Motor neuron (in vitro differentiated cells): ENCODE results near the gene KCNH4. TPM values are rescaled to one million over a fixed set of nuclear protein-coding genes. Genes with fewer than 3 reads are reported as not detected.

Experiments used
- ATAC-seq, 8 experiments: fragments of 200-7000 bp; cut with Tn5 transposase; replicated peaks in 6 of 8; 2 replicates each; pipeline ENCODE4 v1.8.0; 2021; ENCODE audit warnings: mild to moderate bottlenecking in 8 of 8, moderate library complexity in 8 of 8
- H3K27ac ChIP-seq, 2 donors: fragments of 250-450 bp; sonication (Bioruptor Pico); 2 replicates each; pipeline ENCODE4 v1.9.0; 2021; ENCODE audit warnings: antibody characterized with exemption in 2 of 2, mild to moderate bottlenecking in 2 of 2, moderate library complexity in 1 of 2
- H3K4me1 ChIP-seq, 2 donors: fragments of 250-450 bp; sonication (Bioruptor Pico); replicated peaks in 1 of 2; 2 replicates each; pipeline ENCODE4 v1.6.1; 2021; ENCODE audit warnings: antibody characterized with exemption in 2 of 2, mild to moderate bottlenecking in 2 of 2, moderate library complexity in 1 of 2
- H3K4me3 ChIP-seq, 5 donors: fragments of 250-450 bp; sonication (Bioruptor Pico); 2 replicates each; pipeline ENCODE4 v1.9.0; 2021; ENCODE audit warnings: antibody characterized with exemption in 5 of 5, mild to moderate bottlenecking in 5 of 5, moderate library complexity in 4 of 5
- WGBS, 10 experiments: fragments of 450-650 bp; shearing (Covaris generic); methylation state at CpG; one replicate each; pipeline ENCODE4 v1.0.0; 2022; 5-methylcytosine and 5-hydroxymethylcytosine counted together
- in situ Hi-C, 9 experiments: fragments of 400-800 bp; cut with MboI; loops; one replicate each; pipeline ENCODE4 v1.15.0; 2021; ENCODE audit warnings: low sequenced_read_pairs in 9 of 9, low pct_unique_long_range_greater_than_20kb in 2 of 9; ENCODE audit not compliant: unreplicated experiment in 9 of 9
- total RNA-seq, 8 experiments: library from RNA; unstranded; fragments of 300-600 nt; gene quantifications; 2 replicates each; pipeline versions ENCODE4 v1.2.3 to v1.2.4, GENCODE V29; 2022

The KCNH4 gene
- total RNA-seq, 8 experiments from 2014 or later = 0.13 to 0.33 (median 0.20) TPM

DNA sequence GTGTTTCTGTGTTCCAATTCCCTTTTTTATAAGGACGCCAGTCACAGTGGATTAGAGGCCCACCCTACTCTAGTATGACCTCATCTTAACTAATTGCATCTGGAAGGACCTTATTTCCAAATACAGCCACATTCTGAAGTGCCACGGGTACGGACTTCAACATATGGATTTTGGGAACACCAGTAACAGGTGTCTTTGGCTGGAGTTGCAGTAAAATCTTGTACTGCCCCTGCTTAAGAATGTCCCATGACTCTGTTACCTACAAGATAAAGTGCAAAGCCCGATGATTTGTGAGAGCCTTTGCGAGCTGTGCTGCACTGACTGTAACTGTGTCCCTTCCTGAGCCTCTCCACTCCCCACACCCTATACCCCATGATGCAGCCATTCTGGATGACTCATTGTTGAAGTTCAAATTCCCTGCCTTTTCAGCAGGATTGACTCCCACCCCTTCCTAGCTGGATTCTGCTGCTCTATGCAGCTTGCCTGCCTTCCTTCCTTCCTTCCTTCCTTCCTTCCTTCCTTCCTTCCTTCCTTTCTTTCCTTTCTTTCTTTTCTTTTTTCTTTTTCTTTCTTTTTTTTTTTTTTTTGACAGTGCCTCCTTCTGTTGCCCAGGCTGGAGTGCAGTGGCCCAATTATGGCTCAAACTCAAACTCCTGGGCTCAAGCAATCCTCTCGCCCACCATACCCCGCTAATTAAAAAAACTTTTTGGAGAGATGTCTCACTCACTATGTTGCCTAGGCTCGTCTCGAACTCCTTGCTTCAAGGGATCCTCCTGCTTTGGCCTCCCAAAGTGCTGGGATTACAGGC is 2.2 kb upstream of the KCNH4 start:
- 15 to 100% (median 80%) methylated on average over 1 to 8 of the region's 9 CpGs for WGBS, 10 experiments
- peaks cover 22 to 29% of the 10 kb centered on the region in 2 donors for H3K4me1 ChIP-seq
- peak overlapping the region; percentile 28 to 46 (median 34) for H3K4me3 ChIP-seq
- peak in 3 of 8 experiments; percentile 13 to 46 (median 25) for ATAC-seq
- no peak overlapping the region for H3K27ac ChIP-seq
- in situ Hi-C loops = no loop called here

DNA sequence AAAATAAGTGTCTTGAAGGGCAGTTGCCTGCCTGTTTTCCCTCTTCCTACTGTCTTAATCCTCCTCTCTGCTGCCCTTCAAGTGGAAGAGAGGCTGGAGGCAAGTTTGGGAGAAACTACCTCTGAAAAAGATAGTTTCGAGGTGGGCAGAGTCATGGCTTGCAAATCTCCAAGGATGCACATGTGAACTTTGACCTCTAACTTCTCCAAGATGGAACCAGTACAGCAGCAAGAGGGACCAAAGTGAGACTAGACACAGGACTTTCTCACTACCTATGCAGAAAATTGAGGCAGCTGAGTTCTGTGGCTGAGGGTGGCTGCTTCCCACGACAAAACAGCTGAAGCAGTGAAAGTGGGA is 887 bp upstream of the KCNH4 start:
- in situ Hi-C loops = no loop called here
- 67 to 100% (median 85%) methylated on average over 1 to 2 of the region's 2 CpGs; no CpG with 5 or more reads in 4 of the 10 experiments for WGBS, 10 experiments
- no peak overlapping the region for H3K27ac ChIP-seq
- no peak overlapping the region for H3K4me3 ChIP-seq
- no peak for ATAC-seq
- H3K4me1 ChIP-seq = peaks cover 22 to 29% of the 10 kb centered on the region in 2 donors

DNA sequence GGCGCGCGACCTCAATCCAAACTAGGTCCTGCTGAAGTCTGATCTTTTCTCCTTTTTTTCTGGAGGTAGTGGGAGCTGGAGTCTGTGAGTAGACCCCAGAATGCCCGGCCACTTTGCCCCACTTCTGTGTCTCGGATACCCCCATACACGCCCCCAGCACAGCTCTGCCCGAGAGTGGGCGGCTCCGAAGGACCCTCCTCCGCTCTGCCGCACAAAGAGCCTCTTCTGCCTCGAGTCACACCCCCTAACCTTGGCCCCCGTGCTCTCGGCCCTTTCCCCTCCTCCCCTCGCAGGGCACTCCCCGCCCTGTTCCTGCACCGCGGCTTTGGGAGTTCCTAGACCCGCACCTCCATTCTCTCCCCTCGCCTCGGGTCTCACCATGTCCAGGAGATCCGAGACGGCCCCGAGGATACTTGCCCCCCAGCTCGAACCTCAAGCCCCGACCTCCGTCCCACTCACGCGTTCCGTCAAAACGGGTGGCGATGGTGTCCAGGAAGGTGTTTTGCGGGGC is 476 bp downstream of the KCNH4 start:
- H3K4me1 ChIP-seq = peaks cover 15 to 19% of the 10 kb centered on the region in 2 donors
- WGBS, 10 experiments = 0 to 10% (median 1%) methylated on average over 1 to 12 of the region's 33 CpGs; no CpG with 5 or more reads in 6 of the 10 experiments
- H3K4me3 ChIP-seq = peak overlapping the region; percentile 32 to 37 (median 35)
- in situ Hi-C loops = no loop called here
- ATAC-seq = peak in 3 of 8 experiments; percentile 1 to 6 (median 4)
- no peak overlapping the region for H3K27ac ChIP-seq

DNA sequence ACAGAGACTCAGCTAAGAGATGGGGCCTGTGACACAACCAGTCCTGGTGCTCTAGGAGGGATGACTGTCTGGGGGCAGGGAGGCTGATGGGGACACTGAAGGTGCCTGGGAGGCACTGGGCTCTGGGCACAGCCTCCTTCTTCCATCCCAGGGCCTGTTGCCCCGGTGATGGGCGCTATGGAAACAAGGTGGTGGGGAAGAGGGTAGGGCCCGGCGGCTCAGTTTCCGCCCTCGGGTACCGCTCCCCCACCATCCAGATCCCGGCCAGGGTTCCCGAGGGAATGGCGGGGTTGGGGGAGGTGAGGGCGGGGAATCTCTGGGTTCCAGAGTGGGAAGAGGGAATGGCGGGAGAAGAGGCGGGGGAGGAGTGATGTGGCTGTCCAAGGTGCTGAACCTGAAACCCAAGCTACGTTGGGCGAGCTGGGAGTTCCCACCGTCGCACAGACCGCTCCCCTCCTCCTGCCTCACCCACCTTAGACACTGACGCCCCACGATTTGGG is 981 bp downstream of the KCNH4 start:
- in situ Hi-C loops = no loop called here
- 0 to 10% (median 0%) methylated on average over 1 to 4 of the region's 20 CpGs; no CpG with 5 or more reads in 5 of the 10 experiments for WGBS, 10 experiments
- peak; percentile 3 to 60 (median 12) for ATAC-seq
- peaks cover 10 to 14% of the 10 kb centered on the region in 2 donors for H3K4me1 ChIP-seq
- no peak overlapping the region for H3K27ac ChIP-seq
- peak overlapping the region in 4 of 5 donors; percentile 32 to 37 (median 34) for H3K4me3 ChIP-seq

DNA sequence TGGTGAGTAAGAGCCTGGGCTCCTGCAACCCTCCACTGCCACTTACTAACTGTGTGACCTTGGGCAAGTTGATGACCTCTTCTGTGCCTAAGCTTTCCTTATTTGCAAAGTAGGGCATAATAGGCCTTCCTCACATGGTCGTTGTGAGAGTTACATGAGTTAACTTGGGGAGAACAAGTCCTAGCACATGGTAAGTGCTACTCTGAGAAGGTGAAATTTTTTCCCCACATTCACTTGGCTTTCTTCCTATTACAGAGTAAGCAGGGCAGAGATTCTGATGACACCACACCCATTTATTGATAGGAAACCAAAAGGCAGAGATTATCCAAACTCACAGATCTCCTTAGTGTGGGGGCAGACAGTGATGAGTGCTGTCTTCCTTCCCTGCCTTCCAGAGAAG is 1.6 kb downstream of the KCNH4 start:
- Histone ChIP-seq H3K4me1 (peaks cover 6 to 8% of the 10 kb centered on the region in 2 donors), H3K4me3 (no peak overlapping the region), H3K27ac (no peak overlapping the region)
- in situ Hi-C loops = no loop called here
- no peak for ATAC-seq
- WGBS, 10 experiments = 0 to 43% (median 13%) methylated on average over 1 of the region's 1 CpG; no CpG with 5 or more reads in 3 of the 10 experiments

DNA sequence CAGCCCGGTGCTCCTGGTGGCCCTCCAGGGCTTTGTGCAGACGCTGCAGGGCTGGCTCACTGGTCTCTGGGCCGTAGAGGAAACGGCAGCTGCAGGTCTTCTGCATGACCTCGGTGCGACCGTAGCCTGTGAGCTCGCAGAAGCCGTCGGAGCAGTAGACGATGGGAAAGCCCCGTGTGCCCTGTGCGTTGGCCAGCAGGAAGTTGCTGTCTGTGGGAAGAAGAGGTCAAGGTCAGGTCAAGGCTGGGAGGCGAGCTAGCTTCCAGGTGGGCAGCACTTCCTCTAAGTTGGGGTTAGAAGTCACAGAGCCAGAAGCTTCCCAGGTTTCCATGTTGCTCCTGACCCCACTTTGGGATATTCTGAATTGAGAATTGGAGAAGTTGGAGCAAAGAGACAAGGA is 2.1 kb downstream of the KCNH4 start:
- H3K4me1 ChIP-seq = peaks cover 5% of the 10 kb centered on the region in 2 donors
- 27 to 90% (median 57%) methylated on average over 2 to 3 of the region's 14 CpGs; no CpG with 5 or more reads in 6 of the 10 experiments for WGBS, 10 experiments
- in situ Hi-C loops = no loop called here
- no peak overlapping the region for H3K4me3 ChIP-seq
- no peak for ATAC-seq
- no peak overlapping the region for H3K27ac ChIP-seq

DNA sequence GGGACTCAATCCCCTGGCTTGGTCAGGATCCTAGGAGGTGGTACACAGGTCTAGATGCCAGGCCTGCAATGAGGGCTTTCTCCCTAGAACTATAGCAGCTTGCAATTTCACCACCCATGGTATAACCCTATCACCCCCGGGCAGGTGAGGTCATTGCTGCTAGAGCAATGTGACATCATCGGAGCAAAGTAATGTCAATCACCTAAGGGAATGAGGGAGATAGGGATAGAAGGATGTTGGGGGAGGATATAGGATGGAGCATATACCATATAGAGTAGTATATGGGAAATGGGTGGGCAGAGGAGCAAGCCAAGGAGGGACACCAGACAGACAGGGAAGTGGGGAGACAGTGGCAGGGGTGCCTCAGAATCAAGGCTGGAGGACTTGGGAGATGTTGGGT is 3.3 kb downstream of the KCNH4 start:
- in situ Hi-C loops = no loop called here
- 80% methylated on average over 2 of the region's 2 CpGs; no CpG with 5 or more reads in 9 of the 10 experiments for WGBS, 10 experiments
- Histone ChIP-seq H3K4me3 (no peak overlapping the region), H3K27ac (no peak overlapping the region), H3K4me1 (peaks cover 0 to 5% of the 10 kb centered on the region in 2 donors)
- no peak for ATAC-seq

DNA sequence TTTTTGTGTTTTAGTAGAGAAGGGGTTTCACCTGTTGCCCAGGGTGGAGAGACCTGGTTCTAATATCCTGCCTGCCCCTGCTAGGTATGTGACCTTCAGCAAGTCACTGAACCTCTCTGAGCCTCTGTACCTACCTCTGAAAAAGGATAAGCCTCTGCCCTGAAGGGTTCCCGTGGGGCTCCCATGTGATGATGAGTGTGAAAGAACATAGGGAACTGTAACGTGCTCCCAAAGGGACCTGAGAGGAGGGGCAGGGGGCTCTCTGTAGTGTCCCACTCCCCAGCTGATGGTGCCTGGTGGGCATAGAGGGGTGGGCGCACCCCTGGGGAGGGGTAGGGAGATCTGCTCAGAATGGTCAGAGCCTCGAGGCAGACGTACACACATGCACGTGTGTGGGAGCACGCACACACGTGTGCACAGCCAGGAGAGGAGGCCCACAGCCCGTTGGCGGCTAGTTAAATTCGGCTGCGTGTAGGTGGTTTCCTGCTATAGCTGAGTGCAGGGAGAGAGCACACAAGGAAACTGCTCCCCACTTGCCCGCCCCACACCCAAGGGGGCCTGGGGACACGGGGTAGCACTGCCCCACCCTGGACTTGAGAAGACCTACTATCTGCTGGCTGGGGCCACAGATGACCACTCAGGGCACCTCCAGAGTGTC is 6.7 kb downstream of the KCNH4 start:
- no peaks in the 10 kb centered on the region for H3K4me1 ChIP-seq
- H3K27ac ChIP-seq = no peak overlapping the region
- 0 to 80% (median 35%) methylated on average over 1 to 2 of the region's 14 CpGs; no CpG with 5 or more reads in 6 of the 10 experiments for WGBS, 10 experiments
- ATAC-seq = peak in 2 of 8 experiments; percentile 10 to 16
- in situ Hi-C loops = no loop called here
- no peak overlapping the region for H3K4me3 ChIP-seq

DNA sequence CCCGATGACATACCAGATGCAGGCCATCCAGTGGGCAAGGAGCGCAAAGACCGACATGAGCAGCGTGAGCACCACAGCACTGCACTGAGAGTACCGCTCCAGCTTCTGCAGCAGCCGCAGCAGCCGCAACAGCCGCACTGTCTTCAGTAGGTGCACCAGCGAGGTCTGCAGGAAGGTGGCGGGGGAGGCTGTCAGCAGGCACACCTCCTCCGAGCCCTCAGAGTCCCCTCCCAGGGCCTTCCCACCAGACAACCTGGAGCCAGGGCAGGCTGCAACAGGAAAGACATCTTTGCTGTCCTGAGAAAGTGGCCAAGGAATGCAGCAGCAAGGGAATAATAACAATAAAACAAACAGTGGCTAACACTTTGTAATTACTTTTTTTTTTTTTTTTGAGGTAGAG is 9.1 kb downstream of the KCNH4 start:
- no peaks in the 10 kb centered on the region for H3K4me1 ChIP-seq
- no peak overlapping the region for H3K27ac ChIP-seq
- 59 to 65% (median 60%) methylated on average over 2 to 6 of the region's 11 CpGs; no CpG with 5 or more reads in 7 of the 10 experiments for WGBS, 10 experiments
- H3K4me3 ChIP-seq = no peak overlapping the region
- ATAC-seq = peak in 2 of 8 experiments; percentile 7 to 24
- in situ Hi-C loops = no loop called here

DNA sequence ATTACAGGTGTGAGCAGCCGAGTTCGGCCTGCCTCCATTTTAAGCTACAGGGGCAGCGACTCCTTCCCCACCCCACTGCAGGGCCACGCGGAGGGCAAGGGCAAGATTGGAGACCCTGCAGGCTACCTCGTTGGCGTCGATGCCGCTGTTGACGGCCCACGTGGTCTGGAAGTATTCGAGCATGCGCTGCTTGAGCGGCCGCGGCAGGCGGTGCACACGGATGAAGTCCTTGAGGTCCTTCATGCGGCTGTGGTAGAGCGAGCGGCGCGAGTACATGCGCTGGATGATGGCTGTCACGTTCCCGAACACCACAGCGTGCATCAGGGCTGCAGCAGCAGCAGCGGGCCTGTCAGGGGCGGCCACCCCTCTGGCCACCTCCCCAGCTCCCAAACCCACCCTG is 11.6 kb downstream of the KCNH4 start:
- Histone ChIP-seq H3K4me3 (no peak overlapping the region), H3K4me1 (no peaks in the 10 kb centered on the region), H3K27ac (no peak overlapping the region)
- peak in 1 of 8 experiments; percentile 6 for ATAC-seq
- 78 to 100% methylated on average over 1 to 7 of the region's 29 CpGs; no CpG with 5 or more reads in 8 of the 10 experiments for WGBS, 10 experiments
- in situ Hi-C loops = no loop called here

DNA sequence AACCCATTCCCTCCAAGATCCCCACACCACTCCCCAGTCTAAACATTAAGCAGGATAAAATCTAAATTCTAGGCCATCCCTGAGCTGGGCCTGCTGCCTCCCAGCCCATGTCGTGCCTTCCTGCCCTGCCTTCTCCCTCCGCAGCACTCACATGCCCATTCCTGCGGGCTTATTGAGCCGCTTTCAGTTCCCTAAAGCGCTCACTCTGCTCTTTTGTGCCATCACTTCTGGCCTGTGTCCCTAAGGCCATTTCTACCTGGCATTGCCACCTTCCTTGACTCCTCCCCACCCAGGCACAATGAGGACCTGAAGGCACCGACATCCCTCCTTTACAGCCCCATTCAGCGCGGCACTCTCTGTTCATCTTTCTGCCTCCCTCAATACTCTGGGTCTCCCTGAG is 13.1 kb downstream of the KCNH4 start:
- no peak overlapping the region for H3K27ac ChIP-seq
- ATAC-seq = no peak
- WGBS, 10 experiments = 72 to 100% (median 83%) methylated on average over 1 to 8 of the region's 8 CpGs; no CpG with 5 or more reads in 3 of the 10 experiments
- in situ Hi-C loops = no loop called here
- H3K4me1 ChIP-seq = peaks cover 5 to 6% of the 10 kb centered on the region in 2 donors
- no peak overlapping the region for H3K4me3 ChIP-seq

DNA sequence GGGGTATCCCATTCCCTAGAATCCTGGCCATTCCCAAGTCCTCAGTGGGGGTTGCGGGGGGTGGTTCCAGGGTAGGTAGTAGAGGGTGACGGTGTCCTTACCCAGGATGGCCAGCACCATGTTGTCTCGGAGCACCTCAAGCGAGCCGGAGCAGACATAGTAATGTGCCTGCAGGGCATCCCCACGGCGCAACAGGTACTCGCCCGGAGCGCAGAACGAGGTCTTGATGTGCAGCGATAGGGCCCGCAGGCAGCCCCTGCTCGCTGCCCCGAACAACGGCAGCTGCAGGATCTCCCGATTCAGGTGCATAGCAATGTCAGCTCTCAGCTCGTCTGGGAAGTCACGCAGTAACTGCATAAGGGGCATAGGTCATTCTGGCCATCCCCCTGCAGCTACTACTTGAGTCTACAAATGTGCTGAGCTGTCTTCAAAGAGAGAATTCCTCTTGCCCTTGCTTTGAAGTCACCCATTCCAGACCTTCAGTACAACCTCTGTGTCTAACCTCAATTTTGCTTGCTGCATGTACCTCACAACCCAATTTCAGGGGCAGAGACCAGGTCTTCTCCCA is 14.7 kb downstream of the KCNH4 start:
- Histone ChIP-seq H3K4me1 (peaks cover 5 to 6% of the 10 kb centered on the region in 2 donors), H3K4me3 (no peak overlapping the region), H3K27ac (no peak overlapping the region)
- no peak for ATAC-seq
- WGBS, 10 experiments = 74 to 89% (median 87%) methylated on average over 5 to 12 of the region's 19 CpGs; no CpG with 5 or more reads in 7 of the 10 experiments
- in situ Hi-C loops = no loop called here

DNA sequence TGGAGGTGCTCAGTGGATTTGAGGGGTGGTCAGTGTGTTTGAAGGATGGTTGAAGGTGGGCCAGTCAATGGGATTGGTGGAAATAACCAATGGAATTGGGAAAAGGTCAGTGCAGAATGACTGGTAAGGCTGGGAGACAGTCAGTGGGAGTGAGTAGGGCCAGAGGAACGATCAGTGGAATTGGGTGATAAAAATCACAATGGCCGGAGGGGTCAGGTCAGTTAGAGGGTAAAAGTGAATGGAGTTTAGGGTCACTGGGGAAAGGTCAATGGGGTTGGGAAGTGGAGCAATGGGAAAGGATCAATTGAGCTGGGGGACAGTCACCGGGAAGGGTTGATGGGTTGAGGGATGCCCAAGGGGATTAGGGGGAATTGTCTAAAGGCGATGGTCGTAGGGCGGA is 15.2 kb downstream of the KCNH4 start:
- no peak for ATAC-seq
- in situ Hi-C loops = no loop called here
- Histone ChIP-seq H3K4me3 (no peak overlapping the region), H3K4me1 (peaks cover 5 to 6% of the 10 kb centered on the region in 2 donors), H3K27ac (no peak overlapping the region)
- WGBS, 10 experiments = 60 to 100% (median 80%) methylated on average over 1 to 5 of the region's 6 CpGs; no CpG with 5 or more reads in 3 of the 10 experiments
